Tibial nerve (tissue), 4 donors: ENCODE data around the gene PNKD. TPM values are rescaled to one million over a fixed set of nuclear protein-coding genes. Genes with fewer than 3 reads are reported as not detected.

ENCODE experiments used
- DNase-seq, 2 donors: peaks; one replicate each; pipeline ENCODE4 v3.0.0-alpha.2; 2019; ENCODE audit warnings: low spot score in 2 of 2
- H3K27ac ChIP-seq, 4 donors: fragments of 200-600 bp; sonication (generic) in 3 of 4; one replicate each; pipeline ENCODE4 v1.5.1; 2017 to 2019; ENCODE audit warnings: mild to moderate bottlenecking in 1 of 4
- H3K27me3 ChIP-seq, 2 donors: fragments of 200-600 bp; sonication (generic) in 1 of 2; one replicate each; pipeline versions ENCODE4 v1.5.1 to v1.6.0; 2017 to 2019
- H3K36me3 ChIP-seq, 3 donors: fragments of 200-600 bp; sonication (generic); one replicate each; pipeline ENCODE4 v1.5.1; 2018 to 2019
- H3K4me1 ChIP-seq, 4 donors: fragments of 200-600 bp; sonication (generic) in 3 of 4; one replicate each; pipeline ENCODE4 v1.5.1; 2017 to 2019
- H3K4me3 ChIP-seq, 4 donors: fragments of 200-600 bp; sonication (generic) in 3 of 4; one replicate each; pipeline ENCODE4 v1.5.1; 2017 to 2019; ENCODE audit warnings: mild to moderate bottlenecking in 1 of 4, moderate library complexity in 1 of 4
- H3K9me3 ChIP-seq, 4 donors: fragments of 200-600 bp; sonication (generic) in 3 of 4; one replicate each; pipeline ENCODE4 v1.5.1; 2017 to 2019
- CTCF ChIP-seq, 5 experiments: fragments of 200-600 bp in 3 of 5; fragments of 450-650 bp in 2 of 5; sonication (generic) in 3 of 5; IDR thresholded peaks; one replicate each; pipeline ENCODE4 v1.5.1; 2016 to 2019; ENCODE audit warnings: antibody characterized with exemption in 5 of 5, mild to moderate bottlenecking in 3 of 5, moderate library complexity in 2 of 5
- EP300 ChIP-seq, 2 donors: sonication (generic); formaldehyde crosslinking; IDR thresholded peaks; one replicate each; pipeline ENCODE4 v1.6.1; 2017; ENCODE audit warnings: antibody characterized with exemption in 2 of 2, mild to moderate bottlenecking in 1 of 2
- POLR2A ChIP-seq, 2 donors: fragments of 450-650 bp; IDR thresholded peaks; one replicate each; pipeline ENCODE4 v1.6.1; 2017; ENCODE audit warnings: antibody characterized with exemption in 2 of 2, mild to moderate bottlenecking in 2 of 2, moderate library complexity in 2 of 2
- WGBS, 2 donors: methylation state at CpG; one replicate each; pipeline ENCODE4 v1.1.5; 2018; 5-methylcytosine and 5-hydroxymethylcytosine counted together
- total RNA-seq, 4 donors: library from RNA; depleted of rRNA; stranded (reverse); fragments of >200 nt; gene quantifications; one replicate each; pipeline ENCODE4 v1.1.0, GENCODE V29; 2016

Gene PNKD
- total RNA-seq, 4 donors from 2014 or later = 62.3 to 68.9 (median 63.6) TPM

- no peak for DNase-seq
- H3K4me1 ChIP-seq = peaks cover 0 to 57% (median 17%) of the 10 kb centered on the region in 4 donors
- TF ChIP-seq CTCF (IDR thresholded peaks at IDR 0.05) = no peak
- no peak overlapping the region for H3K4me3 ChIP-seq
- 98% methylated on average over 2 of the region's 2 CpGs for WGBS, 2 donors
- H3K27ac ChIP-seq = no peak overlapping the region
- H3K27me3 ChIP-seq = no peaks in the 10 kb centered on the region
- H3K36me3 ChIP-seq = no peaks in the 10 kb centered on the region
- no peaks in the 10 kb centered on the region for H3K9me3 ChIP-seq
These were observed 58.0 kb downstream of the PNKD start for GRCh38 chr2:218328294-218328693.

- peaks cover 0 to 47% (median 10%) of the 10 kb centered on the region in 4 donors for H3K4me1 ChIP-seq
- WGBS, 2 donors = 82 to 88% methylated on average over 18 of the region's 18 CpGs
- no peak for DNase-seq
- peak overlapping the region in 3 of 4 donors; percentile 0 to 58 (median 47) for H3K27ac ChIP-seq
- H3K36me3 ChIP-seq = no peaks in the 10 kb centered on the region
- no peaks in the 10 kb centered on the region for H3K9me3 ChIP-seq
- no peaks in the 10 kb centered on the region for H3K27me3 ChIP-seq
- TF ChIP-seq CTCF (IDR thresholded peaks at IDR 0.05) (no peak), POLR2A (IDR thresholded peaks at IDR 0.05) (no peak), EP300 (IDR thresholded peaks at IDR 0.05) (no peak)
- no peak overlapping the region for H3K4me3 ChIP-seq
These were observed 58.9 kb downstream of the PNKD start for GRCh38 chr2:218329027-218329825.

- Histone ChIP-seq H3K4me1 (peaks cover 0 to 42% (median 7%) of the 10 kb centered on the region in 4 donors), H3K9me3 (no peaks in the 10 kb centered on the region), H3K27me3 (no peaks in the 10 kb centered on the region), H3K27ac (peak overlapping the region in 3 of 4 donors; percentile 19 to 58 (median 47)), H3K4me3 (no peak overlapping the region), H3K36me3 (no peaks in the 10 kb centered on the region)
- DNase-seq = no peak
- TF ChIP-seq EP300 (IDR thresholded peaks at IDR 0.05) = no peak
- TF ChIP-seq POLR2A (IDR thresholded peaks at IDR 0.05) = no peak
- no peak for TF ChIP-seq CTCF (IDR thresholded peaks at IDR 0.05)
- WGBS, 2 donors = 43 to 52% methylated on average over 8 of the region's 8 CpGs
These were observed 59.7 kb downstream of the PNKD start for GRCh38 chr2:218329826-218330593.

GRCh38 chr2:218331745-218332144 is 61.4 kb downstream of the PNKD start:
- Histone ChIP-seq H3K4me3 (no peak overlapping the region), H3K36me3 (no peaks in the 10 kb centered on the region), H3K27me3 (no peaks in the 10 kb centered on the region), H3K27ac (peak overlapping the region in 2 of 4 donors; percentile 36 to 66), H3K9me3 (no peaks in the 10 kb centered on the region), H3K4me1 (peaks cover 0 to 27% (median 7%) of the 10 kb centered on the region in 4 donors)
- no peak for DNase-seq
- WGBS, 2 donors = 84 to 85% methylated on average over 8 of the region's 8 CpGs
- TF ChIP-seq POLR2A (IDR thresholded peaks at IDR 0.05) (no peak), EP300 (IDR thresholded peaks at IDR 0.05) (no peak), CTCF (IDR thresholded peaks at IDR 0.05) (no peak)

- H3K9me3 ChIP-seq = no peaks in the 10 kb centered on the region
- H3K36me3 ChIP-seq = no peaks in the 10 kb centered on the region
- H3K4me1 ChIP-seq = peaks cover 0 to 22% (median 7%) of the 10 kb centered on the region in 4 donors
- H3K4me3 ChIP-seq = peak overlapping the region in 1 of 4 donors; percentile 4
- WGBS, 2 donors = 91 to 95% methylated on average over 1 of the region's 1 CpG
- H3K27ac ChIP-seq = peak overlapping the region in 2 of 4 donors; percentile 36 to 66
- no peak for DNase-seq
- TF ChIP-seq POLR2A (IDR thresholded peaks at IDR 0.05) (no peak), CTCF (IDR thresholded peaks at IDR 0.05) (no peak), EP300 (IDR thresholded peaks at IDR 0.05) (no peak)
- H3K27me3 ChIP-seq = no peaks in the 10 kb centered on the region
These were observed 62.0 kb downstream of the PNKD start for GRCh38 chr2:218332288-218332687.
